Mammary epithelial cell (primary cell): Measurements from ENCODE around the gene CDH4.

Source experiments
- CTCF ChIP-seq, 2 donors: IDR thresholded peaks in 1 of 2; conservative IDR thresholded peaks in 1 of 2; 2 replicates each; pipeline ENCODE4 v1.5.1; 2011 to 2012; ENCODE audit warnings: inconsistent platforms in 2 of 2, low read length in 2 of 2, mild to moderate bottlenecking in 2 of 2, control low read depth in 1 of 2, low read depth in 1 of 2; ENCODE audit not compliant: insufficient read depth in 1 of 2; ENCODE audit errors: extremely low read depth in 1 of 2
- EZH2 ChIP-seq: IDR thresholded peaks from 2 replicates; pipeline ENCODE4 v1.6.1; 2012; ENCODE audit warnings: low read length, inconsistent platforms, borderline replicate concordance

GRCh38 chr20:61341605-61342004 is 89.5 kb downstream of the CDH4 start:
- TF ChIP-seq CTCF (conservative IDR thresholded peaks at IDR 0.05 in 1 of 2, IDR thresholded peaks at IDR 0.05 in 1 of 2; ENCODE audit: extremely low read depth in 1 of 2, insufficient read depth in 1 of 2, low read depth in 1 of 2, low read length in 2 of 2) (no peak), EZH2 (no peak)
